Dendritic cell treated with granulocyte-macrophage colony-stimulating factor and Interleukin-4, amounts not matched to agents 40 ng/mL and 50 ng/mL, for 4 days (primary cell): Measurements from ENCODE around the gene RASA3.
A peak's percentile ranks its signal among the peaks of the same experiment; 100 is the strongest.

Experiments
- H3K27ac Mint-ChIP-seq: one replicate; pipeline ENCODE4 v1.8.0; 2022; ENCODE audit warnings: mild to moderate bottlenecking, mixed read lengths
- H3K27me3 Mint-ChIP-seq: one replicate; pipeline ENCODE4 v1.8.0; 2022; ENCODE audit warnings: mild to moderate bottlenecking, mixed read lengths
- H3K36me3 Mint-ChIP-seq: one replicate; pipeline ENCODE4 v1.8.0; 2022; ENCODE audit warnings: low read depth, mixed read lengths
- H3K4me1 Mint-ChIP-seq: one replicate; pipeline ENCODE4 v1.8.0; 2022; ENCODE audit warnings: low read depth, mixed read lengths
- H3K4me3 Mint-ChIP-seq: one replicate; pipeline ENCODE4 v1.8.0; 2022; ENCODE audit warnings: mild to moderate bottlenecking, moderate library complexity, mixed read lengths
- H3K9me3 Mint-ChIP-seq: one replicate; pipeline ENCODE4 v1.8.0; 2022; ENCODE audit warnings: mixed read lengths
- intact Hi-C: fragments of 100-400 bp; cut with micrococcal nuclease; formaldehyde crosslinking; loops from one replicate; pipeline ENCODE4 v1.15.0; 2022

RASA3 gene

GRCh38 chr13:114097212-114097892, 35.1 kb downstream of the RASA3 start:
- Mint-ChIP-seq H3K36me3 (peaks cover 36% of the 10 kb centered on the region), H3K9me3 (peaks cover 14% of the 10 kb centered on the region), H3K4me1 (peaks cover 55% of the 10 kb centered on the region)

GRCh38 chr13:114096811-114097211, 35.6 kb downstream of the RASA3 start:
- Mint-ChIP-seq H3K36me3 (peaks cover 41% of the 10 kb centered on the region), H3K4me1 (peaks cover 50% of the 10 kb centered on the region)

More at GRCh38 chr13:114097212-114097892, 35.1 kb downstream of the RASA3 start:
- intact Hi-C loops = no loop called here
- H3K27me3 Mint-ChIP-seq = no peaks in the 10 kb centered on the region
- peak overlapping the region; percentile 60 for H3K27ac Mint-ChIP-seq
- H3K4me3 Mint-ChIP-seq = no peak overlapping the region

GRCh38 chr13:114096031-114096485, 36.4 kb downstream of the RASA3 start:
- Mint-ChIP-seq H3K27me3 (no peaks in the 10 kb centered on the region), H3K4me1 (peaks cover 42% of the 10 kb centered on the region), H3K36me3 (peaks cover 43% of the 10 kb centered on the region), H3K4me3 (no peak overlapping the region), H3K9me3 (peaks cover 27% of the 10 kb centered on the region), H3K27ac (no peak overlapping the region)
- intact Hi-C loops = no loop called here

More at GRCh38 chr13:114096811-114097211, 35.6 kb downstream of the RASA3 start:
- Mint-ChIP-seq H3K27ac (peak overlapping the region; percentile 60), H3K27me3 (no peaks in the 10 kb centered on the region), H3K9me3 (peaks cover 19% of the 10 kb centered on the region), H3K4me3 (no peak overlapping the region)
- intact Hi-C loops = no loop called here

- Mint-ChIP-seq H3K4me3 (no peak overlapping the region), H3K27ac (no peak overlapping the region)
These were observed 36.9 kb downstream of the RASA3 start for GRCh38 chr13:114095486-114095885.

GRCh38 chr13:114093118-114093517, 39.3 kb downstream of the RASA3 start:
- no peak overlapping the region for H3K4me3 Mint-ChIP-seq
- intact Hi-C loops = no loop called here
- H3K9me3 Mint-ChIP-seq = peaks cover 27% of the 10 kb centered on the region
- H3K36me3 Mint-ChIP-seq = peaks cover 38% of the 10 kb centered on the region
- no peaks in the 10 kb centered on the region for H3K27me3 Mint-ChIP-seq
- no peak overlapping the region for H3K27ac Mint-ChIP-seq
- H3K4me1 Mint-ChIP-seq = peaks cover 33% of the 10 kb centered on the region

More at GRCh38 chr13:114095486-114095885, 36.9 kb downstream of the RASA3 start:
- Mint-ChIP-seq H3K9me3 (peaks cover 27% of the 10 kb centered on the region), H3K27me3 (no peaks in the 10 kb centered on the region), H3K36me3 (peaks cover 43% of the 10 kb centered on the region), H3K4me1 (peaks cover 41% of the 10 kb centered on the region)
- intact Hi-C loops = no loop called here

DNA sequence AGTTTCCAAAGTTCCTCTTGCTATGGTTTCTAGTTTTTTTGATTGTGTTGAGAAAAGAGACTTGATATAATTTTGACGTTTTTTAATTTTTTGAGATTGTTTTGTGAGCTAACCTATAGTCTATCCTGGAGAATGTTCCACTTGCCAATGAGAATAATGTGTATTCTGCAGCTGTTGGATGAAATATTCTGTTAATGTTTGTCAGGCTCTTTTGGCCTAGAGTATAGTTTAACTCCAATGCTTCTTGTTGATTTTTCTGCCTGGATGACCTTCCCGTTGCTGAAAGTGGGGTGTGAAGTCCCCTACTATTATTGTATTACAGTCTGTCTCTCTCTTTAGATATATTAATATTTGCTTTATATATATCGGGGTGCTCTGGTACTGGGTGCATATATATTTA, 40.0 kb downstream of the RASA3 start:
- Mint-ChIP-seq H3K36me3 (peaks cover 36% of the 10 kb centered on the region), H3K27me3 (no peaks in the 10 kb centered on the region), H3K4me3 (no peak overlapping the region), H3K27ac (no peak overlapping the region), H3K9me3 (peaks cover 27% of the 10 kb centered on the region), H3K4me1 (peaks cover 27% of the 10 kb centered on the region)
- intact Hi-C loops = no loop called here

DNA sequence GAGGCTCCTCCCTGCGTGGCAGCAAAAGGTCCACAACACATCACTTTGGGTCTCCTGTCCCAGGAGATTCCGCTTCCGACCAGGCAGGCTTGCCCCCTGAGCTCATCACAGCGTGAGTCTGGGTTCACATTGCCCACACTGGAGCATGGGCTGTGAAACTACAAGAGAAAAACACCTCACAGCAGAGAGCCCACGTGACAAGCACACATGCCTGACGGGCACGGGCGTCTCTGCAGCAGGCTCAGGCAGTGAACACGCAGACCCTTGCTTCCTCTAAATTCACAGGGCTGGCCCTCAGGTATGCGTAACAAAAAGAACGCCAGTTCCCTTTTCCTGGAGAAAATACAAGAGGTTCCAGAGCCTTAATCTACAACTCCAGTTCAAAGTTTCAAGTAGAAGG, 41.9 kb downstream of the RASA3 start:
- H3K4me1 Mint-ChIP-seq = peaks cover 8% of the 10 kb centered on the region
- H3K4me3 Mint-ChIP-seq = no peak overlapping the region
- H3K27me3 Mint-ChIP-seq = no peaks in the 10 kb centered on the region
- peak overlapping the region; percentile 38 for H3K27ac Mint-ChIP-seq
- peaks cover 27% of the 10 kb centered on the region for H3K9me3 Mint-ChIP-seq
- peaks cover 25% of the 10 kb centered on the region for H3K36me3 Mint-ChIP-seq
- intact Hi-C loops = no loop called here

DNA sequence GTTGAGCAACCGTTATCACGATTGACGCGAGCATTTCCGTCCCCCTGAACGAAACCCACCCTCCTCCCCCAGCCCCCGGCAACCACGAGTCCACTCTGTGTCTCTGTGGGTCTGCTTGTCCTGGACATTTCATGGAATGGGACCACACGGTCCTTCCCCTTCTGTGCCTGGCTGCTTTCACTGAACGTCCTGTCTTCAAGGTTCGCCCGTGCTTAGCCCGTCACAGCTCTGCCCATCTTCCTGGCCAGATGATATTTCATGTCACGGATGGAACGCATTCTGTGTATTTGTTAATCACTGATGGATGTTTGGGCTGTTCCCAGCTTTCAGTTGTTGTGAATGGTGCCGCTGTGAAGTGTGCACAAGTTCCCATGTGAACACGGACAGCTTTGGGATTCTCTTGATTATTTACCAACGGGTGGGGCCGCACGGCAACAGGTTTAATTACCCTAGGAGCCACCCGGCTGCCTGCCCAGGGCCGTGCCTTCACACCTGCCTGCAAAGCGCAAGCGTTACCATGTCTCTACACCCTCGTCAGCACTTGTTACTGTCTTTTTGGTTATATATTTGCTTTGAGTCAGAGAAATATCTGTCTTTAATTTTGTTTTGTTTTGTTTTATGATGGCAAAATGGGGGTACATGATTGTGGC, 42.5 kb downstream of the RASA3 start:
- H3K36me3 Mint-ChIP-seq = peaks cover 25% of the 10 kb centered on the region
- H3K27me3 Mint-ChIP-seq = no peaks in the 10 kb centered on the region
- peaks cover 27% of the 10 kb centered on the region for H3K9me3 Mint-ChIP-seq
- intact Hi-C loops = no loop called here
- peaks cover 8% of the 10 kb centered on the region for H3K4me1 Mint-ChIP-seq
- H3K27ac Mint-ChIP-seq = peak overlapping the region; percentile 38
- no peak overlapping the region for H3K4me3 Mint-ChIP-seq

DNA sequence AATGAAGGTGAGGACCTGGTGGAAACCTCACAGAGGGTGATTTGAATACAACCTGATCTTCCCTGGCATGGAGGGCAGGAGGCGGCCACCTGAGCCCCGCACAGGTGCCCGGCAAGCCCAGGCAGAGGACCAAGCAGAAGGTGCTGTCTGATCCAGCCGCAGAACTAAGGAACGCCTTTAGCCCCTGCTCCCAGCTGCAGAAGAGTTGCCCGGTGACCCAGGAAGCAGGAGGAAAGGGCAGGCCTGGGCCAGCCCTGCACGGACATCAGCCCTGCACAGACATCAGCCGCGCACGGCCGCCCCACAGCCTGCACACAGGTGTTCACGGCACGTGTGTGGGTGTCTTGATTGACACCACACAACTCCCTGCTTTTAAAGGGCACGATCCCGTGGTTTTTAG, 43.1 kb downstream of the RASA3 start:
- no peak overlapping the region for H3K27ac Mint-ChIP-seq
- H3K9me3 Mint-ChIP-seq = peaks cover 27% of the 10 kb centered on the region
- H3K4me1 Mint-ChIP-seq = peaks cover 8% of the 10 kb centered on the region
- intact Hi-C loops = no loop called here
- H3K27me3 Mint-ChIP-seq = no peaks in the 10 kb centered on the region
- peaks cover 25% of the 10 kb centered on the region for H3K36me3 Mint-ChIP-seq
- H3K4me3 Mint-ChIP-seq = no peak overlapping the region

GRCh38 chr13:114088863-114089262, 43.6 kb downstream of the RASA3 start:
- Mint-ChIP-seq H3K9me3 (peaks cover 25% of the 10 kb centered on the region), H3K27me3 (no peaks in the 10 kb centered on the region), H3K4me1 (peaks cover 8% of the 10 kb centered on the region), H3K4me3 (no peak overlapping the region), H3K36me3 (peaks cover 25% of the 10 kb centered on the region), H3K27ac (no peak overlapping the region)
- intact Hi-C loops = no loop called here

GRCh38 chr13:114088234-114088633, 44.2 kb downstream of the RASA3 start:
- H3K4me3 Mint-ChIP-seq = no peak overlapping the region
- no peaks in the 10 kb centered on the region for H3K27me3 Mint-ChIP-seq
- no peak overlapping the region for H3K27ac Mint-ChIP-seq
- H3K36me3 Mint-ChIP-seq = peaks cover 19% of the 10 kb centered on the region
- peaks cover 19% of the 10 kb centered on the region for H3K9me3 Mint-ChIP-seq
- H3K4me1 Mint-ChIP-seq = peaks cover 8% of the 10 kb centered on the region
- intact Hi-C loops = no loop called here

DNA sequence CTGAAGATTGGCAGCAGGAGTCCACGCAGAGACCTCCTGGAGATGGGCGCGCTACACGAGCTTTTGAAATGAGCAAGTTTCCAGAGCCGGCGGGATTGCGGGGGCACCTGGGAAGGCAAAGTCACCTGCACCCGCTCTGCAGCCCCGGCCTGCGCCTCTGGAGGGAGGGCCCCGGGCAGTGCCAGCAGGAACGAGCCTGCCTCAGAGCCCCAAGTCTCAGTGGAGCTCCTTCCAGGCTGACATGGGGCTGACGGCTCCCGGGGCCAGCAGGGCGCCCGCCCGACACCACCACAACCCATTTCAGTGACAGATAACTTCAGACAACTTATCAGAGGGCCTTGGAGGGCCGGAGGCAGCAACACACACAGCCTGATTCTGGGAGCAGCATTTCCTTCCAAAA, 45.0 kb downstream of the RASA3 start:
- Mint-ChIP-seq H3K4me3 (no peak overlapping the region), H3K9me3 (peaks cover 14% of the 10 kb centered on the region), H3K36me3 (peaks cover 18% of the 10 kb centered on the region), H3K27ac (no peak overlapping the region), H3K27me3 (no peaks in the 10 kb centered on the region), H3K4me1 (peaks cover 8% of the 10 kb centered on the region)
- intact Hi-C loops = no loop called here

- H3K4me3 Mint-ChIP-seq = no peak overlapping the region
- intact Hi-C loops = no loop called here
These were observed 49.4 kb downstream of the RASA3 start for GRCh38 chr13:114082849-114083645.

More at GRCh38 chr13:114082849-114083645, 49.4 kb downstream of the RASA3 start:
- Mint-ChIP-seq H3K4me1 (peaks cover 13% of the 10 kb centered on the region), H3K27ac (no peak overlapping the region), H3K36me3 (peaks cover 25% of the 10 kb centered on the region), H3K9me3 (no peaks in the 10 kb centered on the region), H3K27me3 (no peaks in the 10 kb centered on the region)
